Duodenal mucosa (tissue), 2 donors: ENCODE results near the gene TPSAB1.

Experiments
- H3K27ac ChIP-seq: one replicate; pipeline ENCODE4 v1.7.0; 2013; ENCODE audit warnings: low read depth, low read length
- H3K27me3 ChIP-seq, 2 donors: one replicate each; pipeline ENCODE4 v1.7.0; 2013; ENCODE audit warnings: low read length in 2 of 2, control low read depth in 1 of 2; ENCODE audit not compliant: insufficient read depth in 2 of 2, control insufficient read depth in 1 of 2
- H3K36me3 ChIP-seq, 2 donors: one replicate each; pipeline ENCODE4 v1.7.0; 2013; ENCODE audit warnings: low read length in 2 of 2, control low read depth in 1 of 2; ENCODE audit not compliant: insufficient read depth in 2 of 2, control insufficient read depth in 1 of 2
- H3K4me1 ChIP-seq, 2 donors: one replicate each; pipeline ENCODE4 v1.7.0; 2013; ENCODE audit warnings: low read length in 2 of 2, control low read depth in 1 of 2; ENCODE audit not compliant: insufficient read depth in 2 of 2, control insufficient read depth in 1 of 2
- H3K4me3 ChIP-seq, 2 donors: one replicate each; pipeline ENCODE4 v1.7.0; 2013; ENCODE audit warnings: low read length in 2 of 2, low read depth in 1 of 2
- H3K9ac ChIP-seq, 2 donors: one replicate each; pipeline ENCODE4 v1.7.0; 2013; ENCODE audit warnings: low read length in 2 of 2, low read depth in 1 of 2
- H3K9me3 ChIP-seq, 2 donors: one replicate each; pipeline ENCODE4 v1.7.0; 2013; ENCODE audit warnings: low read length in 2 of 2, control low read depth in 1 of 2; ENCODE audit not compliant: control insufficient read depth in 1 of 2

TPSAB1 gene

DNA sequence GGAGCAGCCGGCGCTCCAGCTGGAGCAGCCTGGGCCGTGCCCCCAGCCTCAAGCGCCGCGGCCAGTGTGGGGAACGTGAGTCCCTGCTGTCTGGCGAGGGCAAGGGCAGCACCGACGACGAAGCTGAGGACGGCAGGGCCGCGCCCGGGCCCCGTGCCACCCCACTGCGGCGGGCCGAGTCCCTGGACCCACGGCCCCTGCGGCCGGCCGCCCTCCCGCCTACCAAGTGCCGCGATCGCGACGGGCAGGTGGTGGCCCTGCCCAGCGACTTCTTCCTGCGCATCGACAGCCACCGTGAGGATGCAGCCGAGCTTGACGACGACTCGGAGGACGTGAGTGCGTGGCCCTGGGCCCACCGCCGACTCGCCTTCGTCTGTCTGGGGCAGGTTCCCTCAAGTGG, 31.4 kb upstream of the TPSAB1 start:
- no peaks in the 10 kb centered on the region for H3K27me3 ChIP-seq
- H3K27ac ChIP-seq = no peak overlapping the region
- no peaks in the 10 kb centered on the region for H3K4me1 ChIP-seq
- no peaks in the 10 kb centered on the region for H3K9me3 ChIP-seq
- no peak overlapping the region for H3K9ac ChIP-seq
- H3K36me3 ChIP-seq = no peaks in the 10 kb centered on the region
- no peak overlapping the region for H3K4me3 ChIP-seq

DNA sequence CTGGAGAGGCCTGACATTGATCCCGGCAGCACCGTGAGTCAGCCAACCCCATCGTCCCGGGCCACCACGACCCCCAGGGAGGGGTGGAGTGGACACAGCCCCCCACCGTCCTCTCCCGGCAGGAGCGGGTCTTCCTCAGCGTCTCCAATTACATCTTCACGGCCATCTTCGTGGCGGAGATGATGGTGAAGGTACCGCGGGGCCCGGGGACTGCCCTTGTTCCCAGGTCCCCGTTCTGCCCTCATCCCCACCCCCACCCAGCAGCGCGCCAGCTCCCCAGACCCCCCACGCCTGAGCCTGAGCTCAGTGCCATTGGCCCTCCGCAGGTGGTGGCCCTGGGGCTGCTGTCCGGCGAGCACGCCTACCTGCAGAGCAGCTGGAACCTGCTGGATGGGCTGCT, 30.0 kb upstream of the TPSAB1 start:
- H3K27me3 ChIP-seq = no peaks in the 10 kb centered on the region
- H3K27ac ChIP-seq = no peak overlapping the region
- H3K9ac ChIP-seq = no peak overlapping the region
- H3K9me3 ChIP-seq = no peaks in the 10 kb centered on the region
- no peaks in the 10 kb centered on the region for H3K4me1 ChIP-seq
- H3K36me3 ChIP-seq = no peaks in the 10 kb centered on the region
- no peak overlapping the region for H3K4me3 ChIP-seq

GRCh38 chr16:1211451-1212268, 28.8 kb upstream of the TPSAB1 start:
- H3K27ac ChIP-seq = no peak overlapping the region
- no peak overlapping the region for H3K4me3 ChIP-seq
- H3K36me3 ChIP-seq = no peaks in the 10 kb centered on the region
- no peaks in the 10 kb centered on the region for H3K4me1 ChIP-seq
- no peaks in the 10 kb centered on the region for H3K9me3 ChIP-seq
- H3K9ac ChIP-seq = no peak overlapping the region
- H3K27me3 ChIP-seq = no peaks in the 10 kb centered on the region

DNA sequence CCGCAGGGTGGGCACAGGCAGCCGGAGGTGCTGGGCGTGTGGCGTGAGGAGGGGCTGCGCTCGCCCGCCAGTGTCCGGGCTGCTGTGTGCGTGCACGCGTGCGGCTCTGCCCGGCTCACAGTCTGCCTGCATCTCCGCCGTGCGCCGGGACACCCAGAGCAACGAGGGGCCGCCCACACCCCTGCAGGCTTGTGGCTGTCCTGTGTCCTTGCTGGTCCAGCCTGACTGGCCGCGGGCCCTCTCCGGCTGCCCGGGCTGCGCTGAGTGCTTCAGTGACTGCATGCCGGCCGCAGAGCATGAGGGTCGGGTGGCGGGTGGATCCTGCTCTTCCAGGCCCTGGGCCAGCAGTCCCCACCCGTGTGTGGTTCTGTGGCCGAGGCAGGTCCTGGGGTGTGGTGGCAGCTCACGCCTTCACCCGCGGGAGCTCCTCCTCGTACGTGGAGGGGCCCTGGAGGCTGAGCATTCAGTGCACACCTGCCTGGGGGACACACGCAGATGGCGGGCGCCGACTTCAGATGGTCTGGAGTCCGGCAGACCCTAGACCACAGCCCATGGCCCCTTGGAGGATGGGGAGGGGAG, 27.8 kb upstream of the TPSAB1 start:
- Histone ChIP-seq H3K27ac (no peak overlapping the region), H3K36me3 (no peaks in the 10 kb centered on the region), H3K9ac (no peak overlapping the region), H3K4me3 (no peak overlapping the region), H3K27me3 (no peaks in the 10 kb centered on the region), H3K9me3 (no peaks in the 10 kb centered on the region), H3K4me1 (no peaks in the 10 kb centered on the region)

DNA sequence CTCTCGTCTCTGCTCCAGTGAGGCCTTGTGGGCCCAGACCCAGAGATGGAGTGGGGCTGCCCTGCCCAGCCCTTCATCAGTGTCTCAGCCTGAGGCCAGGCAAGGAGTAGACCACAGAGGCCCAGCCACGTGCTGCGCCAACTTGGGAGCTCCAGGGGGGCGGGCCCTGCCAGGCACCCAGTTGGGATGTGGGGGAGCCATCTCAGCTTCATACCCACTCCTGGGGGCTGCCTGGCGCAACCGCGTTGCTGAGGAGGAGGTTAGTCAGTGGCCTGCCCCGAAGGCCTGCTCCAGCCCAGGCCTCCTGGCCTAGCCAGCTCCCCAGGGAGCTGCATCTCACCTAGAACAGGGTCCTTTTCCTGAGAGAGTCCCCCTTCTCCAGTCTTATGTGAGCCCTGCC, 27.3 kb upstream of the TPSAB1 start:
- Histone ChIP-seq H3K9ac (no peak overlapping the region), H3K27me3 (no peaks in the 10 kb centered on the region), H3K4me3 (no peak overlapping the region), H3K9me3 (no peaks in the 10 kb centered on the region), H3K27ac (no peak overlapping the region), H3K4me1 (no peaks in the 10 kb centered on the region), H3K36me3 (no peaks in the 10 kb centered on the region)

GRCh38 chr16:1213796-1214372, 26.6 kb upstream of the TPSAB1 start:
- H3K36me3 ChIP-seq = no peaks in the 10 kb centered on the region
- no peak overlapping the region for H3K4me3 ChIP-seq
- H3K9ac ChIP-seq = no peak overlapping the region
- no peak overlapping the region for H3K27ac ChIP-seq
- no peaks in the 10 kb centered on the region for H3K4me1 ChIP-seq
- no peaks in the 10 kb centered on the region for H3K27me3 ChIP-seq
- H3K9me3 ChIP-seq = no peaks in the 10 kb centered on the region

GRCh38 chr16:1214719-1215118, 25.8 kb upstream of the TPSAB1 start:
- Histone ChIP-seq H3K4me1 (no peaks in the 10 kb centered on the region), H3K36me3 (no peaks in the 10 kb centered on the region), H3K9ac (no peak overlapping the region), H3K9me3 (no peaks in the 10 kb centered on the region), H3K4me3 (no peak overlapping the region), H3K27ac (no peak overlapping the region), H3K27me3 (no peaks in the 10 kb centered on the region)

DNA sequence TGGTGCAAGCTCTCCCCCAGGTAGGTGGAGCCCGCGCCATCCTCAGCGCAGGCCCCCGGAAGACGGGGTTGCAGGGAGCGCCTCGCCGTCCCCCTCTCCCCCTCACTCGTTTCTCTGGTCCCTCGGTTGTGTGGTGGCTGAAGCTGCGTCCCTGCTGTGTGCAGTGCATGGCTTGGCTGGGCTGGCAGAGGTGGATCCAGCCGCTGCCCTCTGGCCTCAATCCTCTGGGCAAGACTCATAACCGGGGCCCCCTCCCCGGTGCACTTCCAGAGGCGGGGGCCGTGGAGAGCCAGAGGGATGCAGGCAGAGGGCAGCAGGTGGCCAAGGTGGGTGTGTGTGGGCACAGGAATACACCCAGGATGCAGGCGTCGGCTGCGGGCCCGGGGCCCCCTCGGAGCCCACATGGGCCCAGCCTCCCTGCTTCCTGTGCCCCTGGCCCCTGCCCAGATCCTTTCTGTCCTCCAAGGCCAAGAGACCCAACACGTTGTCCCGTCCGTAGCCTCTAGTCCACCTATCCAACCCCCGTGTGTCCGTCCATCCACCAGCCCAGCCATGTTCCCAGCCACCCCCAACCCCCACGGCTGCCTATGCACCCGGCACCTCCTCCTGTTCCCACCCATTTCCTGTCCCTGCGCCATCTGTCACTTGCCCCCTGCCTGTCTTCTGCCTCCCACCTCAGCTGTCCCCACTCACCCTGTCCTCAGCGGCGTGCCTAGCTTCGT, 24.8 kb upstream of the TPSAB1 start:
- Histone ChIP-seq H3K36me3 (no peaks in the 10 kb centered on the region), H3K4me3 (no peak overlapping the region)

DNA sequence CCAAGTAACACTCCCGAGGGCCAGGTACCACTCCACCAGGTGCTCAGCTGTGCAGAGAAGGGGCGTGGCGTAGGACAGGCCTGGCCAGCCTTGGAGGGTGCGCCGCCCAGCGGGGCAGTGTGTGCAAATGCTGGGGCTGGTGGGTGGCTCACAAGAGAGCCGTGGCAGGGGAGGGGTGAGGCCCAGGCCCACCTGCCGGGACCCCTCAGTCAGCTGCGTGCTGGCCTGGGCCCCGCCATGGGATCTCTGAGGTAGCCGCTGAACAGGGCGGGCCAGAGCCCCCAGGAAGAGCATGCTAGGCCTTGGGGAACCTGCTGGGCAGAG, 24.2 kb upstream of the TPSAB1 start:
- no peaks in the 10 kb centered on the region for H3K4me1 ChIP-seq
- no peak overlapping the region for H3K9ac ChIP-seq
- no peaks in the 10 kb centered on the region for H3K9me3 ChIP-seq

More for the DNA sequence above, 24.8 kb upstream of the TPSAB1 start:
- no peak overlapping the region for H3K9ac ChIP-seq
- H3K27ac ChIP-seq = no peak overlapping the region
- no peaks in the 10 kb centered on the region for H3K27me3 ChIP-seq
- H3K4me1 ChIP-seq = no peaks in the 10 kb centered on the region
- no peaks in the 10 kb centered on the region for H3K9me3 ChIP-seq

More for the DNA sequence above, 24.2 kb upstream of the TPSAB1 start:
- no peaks in the 10 kb centered on the region for H3K36me3 ChIP-seq
- no peak overlapping the region for H3K4me3 ChIP-seq
- H3K27me3 ChIP-seq = no peaks in the 10 kb centered on the region
- no peak overlapping the region for H3K27ac ChIP-seq
